T-helper 1 cell treated with Interleukin-12 subunit alpha and Interleukin-12 subunit beta and Interleukin-4 antibody, amounts not matched to agents 30 μg/mL and 1 μg/mL, for 36 hours (primary cell): ENCODE results near the gene PRCP.

Source experiments
- H3K27ac Mint-ChIP-seq: one replicate; pipeline ENCODE4 v1.8.0; 2021; ENCODE audit warnings: mild to moderate bottlenecking, mixed read lengths
- H3K27me3 Mint-ChIP-seq: one replicate; pipeline ENCODE4 v1.8.0; 2021; ENCODE audit warnings: low read depth, mixed read lengths
- H3K36me3 Mint-ChIP-seq: one replicate; pipeline ENCODE4 v1.8.0; 2021; ENCODE audit warnings: low read depth, mixed read lengths
- H3K4me1 Mint-ChIP-seq: one replicate; pipeline ENCODE4 v1.8.0; 2021; ENCODE audit warnings: low read depth, mixed read lengths
- H3K4me3 Mint-ChIP-seq: one replicate; pipeline ENCODE4 v1.8.0; 2021; ENCODE audit warnings: mild to moderate bottlenecking, moderate library complexity, mixed read lengths
- H3K9me3 Mint-ChIP-seq: one replicate; pipeline ENCODE4 v1.8.0; 2021; ENCODE audit warnings: mixed read lengths

Gene PRCP

GRCh38 chr11:82811369-82811768 lies 88.9 kb downstream of the PRCP start:
- H3K9me3 Mint-ChIP-seq, result no peaks in the 10 kb centered on the region
- no peak overlapping the region for H3K4me3 Mint-ChIP-seq
- no peaks in the 10 kb centered on the region for H3K36me3 Mint-ChIP-seq
- no peak overlapping the region for H3K27ac Mint-ChIP-seq
- no peaks in the 10 kb centered on the region for H3K4me1 Mint-ChIP-seq
- peaks cover 24% of the 10 kb centered on the region for H3K27me3 Mint-ChIP-seq

DNA sequence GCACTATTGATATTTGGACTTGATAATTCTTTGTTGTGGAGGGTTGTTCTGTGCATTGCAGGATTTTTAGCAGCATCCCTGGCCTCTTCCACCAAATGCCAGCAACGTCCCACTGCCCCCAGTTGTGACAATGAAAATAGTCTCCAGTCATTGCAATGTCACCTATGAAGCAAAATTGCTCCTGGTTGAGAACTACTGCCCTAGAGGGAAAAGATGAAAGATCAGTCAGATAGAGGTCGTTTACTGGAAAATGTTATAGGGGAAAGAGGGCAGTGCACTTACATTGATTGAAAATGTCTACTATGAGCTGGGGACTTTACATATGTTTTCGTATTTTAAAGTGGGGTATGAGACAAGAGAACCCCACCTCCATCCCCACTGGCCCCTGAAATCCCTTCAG lies 89.5 kb downstream of the PRCP start:
- Mint-ChIP-seq H3K4me1 (no peaks in the 10 kb centered on the region), H3K36me3 (no peaks in the 10 kb centered on the region), H3K27ac (no peak overlapping the region), H3K9me3 (no peaks in the 10 kb centered on the region), H3K27me3 (peaks cover 29% of the 10 kb centered on the region), H3K4me3 (no peak overlapping the region)

GRCh38 chr11:82810326-82810725 lies 89.9 kb downstream of the PRCP start:
- H3K27me3 Mint-ChIP-seq, result peaks cover 31% of the 10 kb centered on the region
- H3K4me3 Mint-ChIP-seq, result no peak overlapping the region
- H3K9me3 Mint-ChIP-seq, result no peaks in the 10 kb centered on the region
- no peak overlapping the region for H3K27ac Mint-ChIP-seq
- no peaks in the 10 kb centered on the region for H3K36me3 Mint-ChIP-seq
- H3K4me1 Mint-ChIP-seq, result no peaks in the 10 kb centered on the region

DNA sequence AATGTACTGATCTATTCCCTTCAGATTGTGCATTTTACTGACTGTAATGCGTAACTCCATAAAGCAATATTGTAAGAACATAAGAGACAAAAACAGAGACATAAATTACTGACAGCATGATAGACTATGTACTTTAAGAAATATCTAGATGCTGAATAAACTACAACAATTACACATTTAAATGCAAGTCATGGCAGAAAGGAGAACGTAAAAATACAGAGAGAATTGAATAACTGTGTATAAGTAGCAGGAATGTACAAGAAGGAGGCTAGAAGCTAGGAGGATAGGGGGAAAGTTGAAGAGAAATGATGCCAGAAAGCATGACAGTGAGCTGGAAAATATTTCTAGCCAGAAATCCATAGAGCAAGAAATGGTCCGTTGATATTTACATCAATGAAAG lies 92.6 kb downstream of the PRCP start:
- no peaks in the 10 kb centered on the region for H3K9me3 Mint-ChIP-seq
- H3K4me1 Mint-ChIP-seq, result no peaks in the 10 kb centered on the region
- H3K27ac Mint-ChIP-seq, result no peak overlapping the region
- peaks cover 32% of the 10 kb centered on the region for H3K27me3 Mint-ChIP-seq
- H3K36me3 Mint-ChIP-seq, result no peaks in the 10 kb centered on the region
- H3K4me3 Mint-ChIP-seq, result no peak overlapping the region

DNA sequence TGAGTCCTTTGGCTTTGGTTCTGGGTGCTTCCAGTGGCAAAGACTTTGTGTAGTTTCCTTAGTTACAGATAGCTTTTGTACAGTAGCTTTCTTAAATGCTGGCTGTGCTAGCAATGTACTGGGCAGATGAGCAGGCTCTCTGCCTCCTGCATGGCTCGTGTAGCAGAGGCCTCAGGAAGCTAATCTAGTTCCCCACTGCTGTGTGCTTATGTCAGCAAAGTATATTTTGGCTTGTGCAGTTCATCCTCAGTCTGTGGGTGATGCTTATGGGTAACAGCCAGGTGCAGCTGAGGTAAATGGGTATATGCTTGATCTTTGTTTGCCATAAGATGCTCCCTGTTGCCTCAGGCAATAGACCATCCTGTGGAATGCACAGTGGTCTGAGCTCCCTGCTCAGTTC lies 97.5 kb downstream of the PRCP start:
- Mint-ChIP-seq H3K36me3 (no peaks in the 10 kb centered on the region), H3K4me3 (no peak overlapping the region), H3K27me3 (peaks cover 18% of the 10 kb centered on the region)

DNA sequence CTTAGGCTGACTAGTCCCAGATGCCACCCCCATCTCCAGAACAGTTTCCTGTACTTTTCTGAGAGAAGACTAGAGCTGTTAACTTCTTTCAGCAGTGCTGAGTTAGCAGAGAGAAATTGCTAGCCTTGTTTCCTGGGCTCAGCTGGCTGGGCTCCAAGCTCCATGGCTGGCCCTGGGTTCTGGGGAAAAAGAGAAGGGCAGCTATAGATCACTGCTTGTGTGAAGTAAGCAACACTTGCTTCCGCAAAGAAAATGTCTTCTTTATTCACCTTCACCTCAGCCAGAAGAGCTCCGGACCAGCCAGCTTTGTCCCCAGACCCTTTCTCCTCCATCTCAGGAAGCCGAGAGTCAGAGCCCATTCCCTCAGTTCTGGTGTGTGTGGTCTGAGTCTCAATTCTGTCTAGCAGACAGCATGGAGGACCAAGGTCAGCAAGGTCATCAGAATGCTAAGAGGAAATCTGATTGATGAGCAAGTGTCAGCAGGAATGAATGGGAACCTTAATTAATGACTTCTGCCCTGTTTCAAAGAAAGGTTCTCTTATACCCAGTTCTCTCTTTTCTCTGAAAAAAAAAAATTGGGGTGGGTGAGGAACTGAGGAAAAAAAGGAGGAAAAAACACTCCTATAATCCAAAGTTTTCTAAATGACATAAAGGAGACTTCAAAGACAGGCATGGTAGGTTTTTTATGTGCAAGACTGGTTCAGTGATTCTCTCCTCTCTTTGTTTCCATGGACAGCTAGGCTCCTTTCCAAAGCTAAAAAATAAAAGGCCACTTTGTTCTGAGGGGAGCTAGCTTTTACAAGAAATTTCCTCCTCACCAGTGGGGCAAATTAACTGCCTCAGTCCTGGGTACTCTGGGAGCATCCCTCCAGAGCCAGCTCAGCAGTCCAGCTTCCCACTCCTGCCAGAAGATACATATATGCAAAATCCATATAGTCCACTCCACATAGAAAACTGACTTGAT lies 103.0 kb downstream of the PRCP start:
- Mint-ChIP-seq H3K4me1 (no peaks in the 10 kb centered on the region), H3K4me3 (no peak overlapping the region), H3K27ac (no peak overlapping the region), H3K36me3 (no peaks in the 10 kb centered on the region), H3K9me3 (no peaks in the 10 kb centered on the region), H3K27me3 (peaks cover 3% of the 10 kb centered on the region)

More for the DNA sequence above, 97.5 kb downstream of the PRCP start:
- H3K9me3 Mint-ChIP-seq, result no peaks in the 10 kb centered on the region
- no peak overlapping the region for H3K27ac Mint-ChIP-seq
- H3K4me1 Mint-ChIP-seq, result no peaks in the 10 kb centered on the region

DNA sequence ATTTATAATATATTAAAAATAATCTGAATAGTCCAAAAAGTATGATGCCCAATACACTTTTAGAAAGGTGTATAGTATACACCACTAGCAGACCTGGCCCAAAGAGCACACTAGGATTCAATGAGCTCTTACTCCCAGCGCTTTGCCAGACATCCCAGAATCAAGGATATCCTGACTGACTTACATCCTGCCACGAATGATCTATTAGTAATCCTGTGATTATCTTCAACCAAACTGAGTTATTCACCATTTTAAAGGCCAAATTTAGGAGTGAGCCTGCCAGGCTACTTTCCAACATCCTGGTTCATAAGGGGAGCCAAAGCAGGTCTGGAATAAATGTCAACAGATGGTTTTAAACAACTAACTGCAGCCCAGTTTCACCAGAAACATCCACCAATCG lies 105.7 kb downstream of the PRCP start:
- Mint-ChIP-seq H3K4me1 (no peaks in the 10 kb centered on the region), H3K36me3 (no peaks in the 10 kb centered on the region), H3K27me3 (no peaks in the 10 kb centered on the region), H3K4me3 (no peak overlapping the region), H3K9me3 (no peaks in the 10 kb centered on the region), H3K27ac (no peak overlapping the region)

- no peaks in the 10 kb centered on the region for H3K27me3 Mint-ChIP-seq
Measured at GRCh38 chr11:82792822-82793569, 107.2 kb downstream of the PRCP start.

DNA sequence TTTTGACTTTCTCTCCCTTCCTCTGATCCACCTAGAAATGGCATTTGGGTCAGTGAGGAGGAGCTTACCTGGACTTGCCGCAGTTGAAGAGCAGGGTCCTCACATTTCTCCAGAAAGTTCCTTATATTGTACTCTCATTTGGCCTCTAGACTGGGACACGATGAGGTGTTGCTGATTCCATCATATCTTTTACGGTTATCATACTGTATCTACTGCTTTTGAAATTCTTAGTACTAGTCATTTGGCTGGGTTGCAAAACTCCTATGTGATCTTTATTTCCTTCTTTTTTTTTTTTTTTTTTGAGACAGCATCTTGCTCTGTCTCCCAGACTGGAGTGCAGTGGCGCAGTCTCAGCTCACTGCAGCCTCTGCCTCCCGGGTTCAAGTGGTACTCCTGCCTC lies 107.9 kb downstream of the PRCP start:
- no peaks in the 10 kb centered on the region for H3K4me1 Mint-ChIP-seq
- no peaks in the 10 kb centered on the region for H3K27me3 Mint-ChIP-seq
- no peaks in the 10 kb centered on the region for H3K36me3 Mint-ChIP-seq
- no peak overlapping the region for H3K4me3 Mint-ChIP-seq
- no peak overlapping the region for H3K27ac Mint-ChIP-seq
- H3K9me3 Mint-ChIP-seq, result no peaks in the 10 kb centered on the region

More at GRCh38 chr11:82792822-82793569, 107.2 kb downstream of the PRCP start:
- H3K9me3 Mint-ChIP-seq, result no peaks in the 10 kb centered on the region
- no peaks in the 10 kb centered on the region for H3K4me1 Mint-ChIP-seq
- H3K4me3 Mint-ChIP-seq, result no peak overlapping the region
- no peaks in the 10 kb centered on the region for H3K36me3 Mint-ChIP-seq
- H3K27ac Mint-ChIP-seq, result no peak overlapping the region

- no peak overlapping the region for H3K4me3 Mint-ChIP-seq
- H3K36me3 Mint-ChIP-seq, result no peaks in the 10 kb centered on the region
- H3K4me1 Mint-ChIP-seq, result no peaks in the 10 kb centered on the region
- H3K27me3 Mint-ChIP-seq, result no peaks in the 10 kb centered on the region
- no peak overlapping the region for H3K27ac Mint-ChIP-seq
- no peaks in the 10 kb centered on the region for H3K9me3 Mint-ChIP-seq
Measured at GRCh38 chr11:82791779-82792178, 108.5 kb downstream of the PRCP start.

DNA sequence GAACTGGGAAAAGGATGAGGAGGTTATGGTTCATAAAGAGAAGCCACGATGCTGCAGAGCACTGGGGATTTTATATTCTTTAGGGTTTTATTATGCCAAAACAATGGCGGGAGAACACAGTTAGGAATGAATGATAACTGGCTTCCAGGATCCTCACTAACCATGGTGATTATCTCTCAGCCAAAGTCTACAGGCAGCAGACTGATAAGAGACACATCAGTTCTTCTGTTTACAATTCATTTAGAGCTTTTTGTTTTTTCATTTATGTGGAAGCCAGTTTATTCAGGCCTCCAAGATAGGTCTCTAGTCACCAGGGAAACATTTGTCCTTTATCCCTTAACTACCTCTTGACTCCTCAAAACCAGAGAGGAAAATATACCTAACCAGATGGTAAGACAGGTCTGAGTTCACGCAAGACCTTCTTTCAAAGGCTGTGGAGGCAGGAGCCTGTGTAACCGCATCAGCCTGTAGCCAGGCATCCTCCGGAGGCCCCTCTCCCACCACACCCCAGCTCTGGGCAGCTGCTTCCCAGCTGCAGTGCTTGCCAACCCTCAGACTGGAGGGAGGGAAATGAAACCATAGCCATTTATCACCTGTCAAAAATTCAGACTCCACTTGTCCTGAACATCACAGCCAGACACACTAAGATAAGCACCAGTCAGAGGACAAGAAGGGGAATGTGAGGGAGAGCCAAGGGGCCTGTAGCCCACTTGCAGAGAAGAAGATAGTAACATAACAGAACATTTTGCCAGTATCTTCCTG lies 109.3 kb downstream of the PRCP start:
- Mint-ChIP-seq H3K27ac (no peak overlapping the region), H3K27me3 (no peaks in the 10 kb centered on the region), H3K36me3 (no peaks in the 10 kb centered on the region), H3K4me1 (no peaks in the 10 kb centered on the region), H3K4me3 (no peak overlapping the region), H3K9me3 (no peaks in the 10 kb centered on the region)

DNA sequence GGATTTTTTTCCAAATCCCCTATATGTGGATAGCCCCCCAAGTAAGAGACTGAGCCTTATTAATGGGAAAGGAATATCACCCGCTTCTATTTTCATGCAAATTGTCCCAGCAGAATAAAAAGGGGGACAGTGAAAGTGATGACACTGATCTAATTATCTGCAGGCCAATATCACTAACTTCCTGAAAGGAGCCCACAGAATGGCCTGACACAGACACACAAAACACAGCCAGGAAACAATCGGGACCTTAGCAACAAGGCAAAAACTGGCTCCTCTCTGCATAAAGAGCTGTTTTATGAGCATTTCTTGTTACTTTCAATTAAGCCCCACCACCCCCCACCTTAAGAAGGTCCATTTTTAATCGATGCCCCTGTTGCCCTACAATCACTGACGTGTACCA lies 112.2 kb downstream of the PRCP start:
- Mint-ChIP-seq H3K4me3 (no peak overlapping the region), H3K27ac (no peak overlapping the region), H3K4me1 (no peaks in the 10 kb centered on the region), H3K36me3 (no peaks in the 10 kb centered on the region), H3K9me3 (no peaks in the 10 kb centered on the region), H3K27me3 (peaks cover 8% of the 10 kb centered on the region)

- Mint-ChIP-seq H3K36me3 (no peaks in the 10 kb centered on the region), H3K27ac (no peak overlapping the region), H3K27me3 (peaks cover 8% of the 10 kb centered on the region), H3K9me3 (no peaks in the 10 kb centered on the region), H3K4me3 (no peak overlapping the region), H3K4me1 (no peaks in the 10 kb centered on the region)
Measured at GRCh38 chr11:82786836-82787235, 113.4 kb downstream of the PRCP start.

GRCh38 chr11:82786001-82786400 lies 114.2 kb downstream of the PRCP start:
- H3K27ac Mint-ChIP-seq, result no peak overlapping the region
- no peaks in the 10 kb centered on the region for H3K9me3 Mint-ChIP-seq
- H3K4me3 Mint-ChIP-seq, result no peak overlapping the region
- no peaks in the 10 kb centered on the region for H3K4me1 Mint-ChIP-seq
- H3K27me3 Mint-ChIP-seq, result peaks cover 13% of the 10 kb centered on the region
- H3K36me3 Mint-ChIP-seq, result no peaks in the 10 kb centered on the region
